Dedifferentiated amniotic fluid mesenchymal stem cell (primary cell): ENCODE results near the gene RPTOR.

Experiments used
- DNase-seq: peaks from one replicate; pipeline ENCODE4 v3.0.0-alpha.2; 2016; ENCODE audit errors: extremely low spot score

Gene RPTOR

DNA sequence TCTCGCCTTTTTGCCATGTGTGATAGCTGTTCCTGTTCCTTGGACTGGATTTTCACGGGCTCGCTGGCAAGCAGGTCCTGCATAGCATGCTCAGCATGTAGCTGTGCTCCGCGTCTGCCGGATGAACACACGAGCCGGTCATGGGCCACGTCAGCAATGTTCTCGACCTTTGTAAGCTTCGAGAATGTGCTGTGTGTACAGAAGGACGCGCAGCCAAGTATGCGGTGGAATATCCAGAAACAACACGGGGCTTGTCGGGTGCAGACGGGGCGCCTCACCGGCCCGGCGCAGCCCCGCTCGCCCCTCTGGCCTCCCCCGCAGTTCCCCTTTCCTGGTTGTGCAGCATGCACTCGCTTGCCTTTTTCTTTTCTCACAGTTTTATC is 42.2 kb downstream of the RPTOR start:
- no peak for DNase-seq

DNA sequence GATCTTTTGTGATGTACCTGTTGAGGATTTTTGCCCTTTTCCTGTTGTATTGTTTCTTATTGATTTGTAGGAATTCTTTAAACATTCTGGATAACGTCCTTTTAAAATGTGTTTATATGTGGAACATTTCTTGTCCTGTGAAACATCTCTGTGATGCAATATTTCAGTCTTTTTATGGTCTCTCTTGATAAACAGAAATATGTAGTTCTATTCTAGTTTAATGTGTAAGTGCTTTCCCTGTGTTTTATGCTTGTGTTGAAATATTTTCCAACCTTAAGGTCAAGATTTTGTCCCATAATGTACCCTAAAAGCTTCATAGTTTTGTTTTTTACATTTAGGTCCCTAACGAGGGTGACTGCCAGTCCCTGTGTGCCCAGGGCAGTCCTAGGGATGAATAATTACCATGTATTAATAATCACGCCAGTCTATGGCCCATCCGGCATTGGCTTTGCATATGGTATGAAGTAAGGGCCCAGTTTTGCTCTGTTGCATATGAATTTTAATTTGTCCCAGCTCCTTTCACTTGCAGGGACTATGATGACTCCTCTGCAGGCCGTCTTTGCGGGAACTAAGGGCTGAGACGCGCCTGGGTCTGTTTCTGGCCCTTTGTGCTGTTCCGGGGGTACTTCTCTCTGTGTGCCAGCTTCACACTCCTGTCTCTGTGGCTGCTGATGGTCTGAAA is 44.2 kb downstream of the RPTOR start:
- DNase-seq, result no peak

DNA sequence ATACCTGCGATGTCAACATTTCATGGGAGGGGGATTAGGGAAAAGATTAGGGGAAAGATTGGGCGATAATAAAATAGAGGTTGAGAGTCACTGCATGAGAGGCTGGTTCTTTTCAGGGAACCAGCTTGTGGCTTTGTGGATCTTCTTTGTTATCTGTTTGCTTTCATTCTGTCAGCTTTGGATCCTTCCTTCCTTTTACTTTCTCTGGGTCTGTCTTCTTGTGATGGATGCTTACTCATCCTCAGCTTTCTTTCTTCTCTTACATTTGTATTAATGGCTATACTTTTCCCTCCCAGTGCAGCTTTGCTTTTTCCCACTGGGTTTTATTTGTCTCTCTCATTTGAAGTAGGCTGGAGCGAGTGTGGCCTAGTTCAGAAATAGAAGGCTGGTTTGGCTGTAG is 47.1 kb downstream of the RPTOR start:
- no peak for DNase-seq

DNA sequence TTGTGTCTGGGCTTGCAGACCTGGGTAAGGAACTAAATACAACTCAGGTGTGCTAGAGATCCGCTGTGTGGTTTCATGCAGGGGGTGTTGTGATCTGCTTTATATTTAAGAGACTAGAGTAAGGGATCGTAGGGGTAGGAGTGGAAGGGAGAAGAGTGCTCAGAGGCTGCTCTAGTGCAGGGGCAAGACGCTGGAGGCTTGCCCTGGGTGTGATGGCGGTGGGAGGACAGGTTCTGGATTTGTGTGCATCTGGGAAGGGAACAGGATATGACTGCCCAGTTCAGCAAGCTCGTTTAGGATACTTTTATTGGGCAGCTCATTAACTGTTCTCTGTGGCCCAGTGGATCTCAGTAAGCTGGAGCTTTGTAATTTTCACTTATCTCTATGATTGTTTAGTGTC is 47.6 kb downstream of the RPTOR start:
- no peak for DNase-seq

DNA sequence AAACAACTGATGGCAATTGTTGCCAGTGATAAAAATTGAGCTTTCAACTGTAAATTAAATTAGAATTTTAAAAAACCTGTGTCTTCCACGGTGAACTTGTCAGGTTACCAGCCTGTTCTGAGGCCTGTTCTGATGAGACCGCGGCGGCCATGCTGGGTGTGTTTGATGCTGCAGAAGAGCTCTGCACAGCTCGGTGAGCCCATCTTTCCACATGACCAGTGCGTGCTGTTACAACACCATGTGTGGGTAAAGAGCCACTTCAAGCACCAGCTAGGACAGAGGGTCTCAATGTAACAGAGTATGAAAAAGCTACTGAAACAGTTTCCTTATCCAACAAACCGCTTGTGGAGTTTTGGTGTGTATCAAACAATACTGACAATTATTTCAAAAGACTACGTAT is 48.5 kb downstream of the RPTOR start:
- DNase-seq, result no peak

GRCh38 chr17:80594431-80595269 is 50.0 kb downstream of the RPTOR start:
- no peak for DNase-seq

DNA sequence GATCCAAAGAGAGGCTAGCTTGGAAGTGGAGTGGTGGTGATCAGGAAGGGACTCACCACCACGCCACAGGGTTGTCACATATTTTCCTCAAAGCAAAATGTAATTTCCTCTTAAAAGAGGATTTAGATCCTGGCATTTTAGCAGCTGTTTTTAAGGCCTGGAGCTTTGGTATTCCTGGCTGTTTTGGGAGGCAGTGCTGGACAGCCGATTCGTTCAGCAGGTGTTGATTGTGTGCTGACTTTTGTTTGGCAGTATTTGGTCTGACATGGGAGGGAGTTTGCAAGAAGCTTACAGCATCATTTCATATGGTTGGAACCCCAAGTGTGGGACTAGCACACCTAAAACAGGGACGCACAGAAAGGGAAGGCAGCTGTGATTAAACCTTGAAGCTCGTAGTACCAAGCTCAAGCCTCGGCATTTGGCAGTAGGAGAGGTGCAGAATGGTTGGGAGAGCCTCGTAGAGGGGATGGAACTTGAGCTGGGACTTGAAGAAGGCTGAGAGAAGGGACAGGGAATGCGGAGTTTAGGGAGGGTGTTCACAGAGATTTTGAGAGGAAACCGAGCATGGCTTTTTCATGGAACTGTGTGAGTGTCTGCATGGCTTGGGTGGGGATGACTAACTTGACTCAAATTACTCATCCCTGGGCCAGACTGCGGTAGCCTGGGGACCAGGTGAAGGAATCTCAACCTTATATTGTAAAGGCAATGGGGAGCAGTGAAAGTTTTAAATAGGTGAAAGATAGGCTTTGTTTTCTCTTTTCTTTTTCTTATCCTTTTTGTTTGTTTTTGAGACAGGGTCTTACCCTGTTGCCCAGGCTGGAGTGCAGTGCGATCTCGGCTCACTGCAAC is 52.3 kb downstream of the RPTOR start:
- DNase-seq, result no peak

DNA sequence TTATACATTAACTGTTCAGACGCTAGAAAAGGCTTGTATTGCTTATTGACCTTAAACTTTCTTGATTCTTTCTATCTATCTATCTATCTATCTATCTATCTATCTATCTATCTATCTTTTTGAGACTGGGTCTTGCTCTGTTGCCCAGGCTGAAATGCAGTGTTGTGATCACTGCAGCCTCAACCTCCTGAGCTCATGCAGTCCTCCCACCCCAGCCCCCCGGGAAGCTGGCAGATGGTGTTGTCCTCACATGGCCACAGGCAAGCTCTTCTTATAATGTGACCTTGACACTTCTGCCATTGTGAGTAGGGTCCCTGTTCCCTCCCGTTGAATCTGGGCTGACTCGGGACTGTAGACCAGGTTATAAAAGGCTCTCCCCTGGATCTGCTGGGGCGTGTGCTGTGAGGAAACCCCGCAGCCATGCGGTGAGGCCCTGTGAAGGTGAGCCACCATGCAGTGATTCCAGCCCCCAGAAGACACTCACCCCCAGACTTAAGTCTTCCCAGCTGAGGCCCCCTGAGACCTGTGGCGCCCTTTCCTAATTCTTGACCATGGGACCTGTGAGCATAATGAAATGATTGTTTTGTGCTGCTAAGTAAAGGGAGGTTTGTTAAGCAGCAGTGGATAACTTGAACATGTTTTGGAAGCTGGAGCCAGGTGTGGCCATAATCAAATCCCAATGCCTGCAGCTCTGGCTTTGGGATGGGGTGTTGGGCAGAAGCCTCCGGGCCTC is 54.3 kb downstream of the RPTOR start:
- no peak for DNase-seq

GRCh38 chr17:80599546-80600305 is 55.1 kb downstream of the RPTOR start:
- no peak for DNase-seq

DNA sequence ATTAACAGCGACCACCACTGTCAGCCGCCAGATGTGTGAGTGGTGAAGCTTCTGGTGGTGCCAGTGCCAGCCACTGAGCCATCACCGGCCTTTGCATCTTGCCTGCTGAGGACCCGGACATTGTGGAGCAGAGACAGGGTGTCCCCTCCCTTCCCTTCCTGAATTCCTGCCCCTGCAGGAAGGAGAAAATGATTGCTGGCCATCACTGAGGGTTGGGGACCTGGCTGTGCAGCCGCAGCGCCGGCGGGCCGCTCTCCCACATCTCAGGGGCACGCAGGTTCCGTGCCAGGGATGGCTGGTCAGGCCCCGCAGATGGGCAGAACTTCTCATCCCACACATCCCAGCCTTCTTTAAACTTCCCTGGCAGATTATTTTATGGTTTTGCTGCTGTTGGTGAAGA is 56.5 kb downstream of the RPTOR start:
- DNase-seq, result no peak

- DNase-seq, result no peak
Measured at GRCh38 chr17:80603396-80603795, 58.8 kb downstream of the RPTOR start.

GRCh38 chr17:80604009-80604669 is 59.5 kb downstream of the RPTOR start:
- no peak for DNase-seq

DNA sequence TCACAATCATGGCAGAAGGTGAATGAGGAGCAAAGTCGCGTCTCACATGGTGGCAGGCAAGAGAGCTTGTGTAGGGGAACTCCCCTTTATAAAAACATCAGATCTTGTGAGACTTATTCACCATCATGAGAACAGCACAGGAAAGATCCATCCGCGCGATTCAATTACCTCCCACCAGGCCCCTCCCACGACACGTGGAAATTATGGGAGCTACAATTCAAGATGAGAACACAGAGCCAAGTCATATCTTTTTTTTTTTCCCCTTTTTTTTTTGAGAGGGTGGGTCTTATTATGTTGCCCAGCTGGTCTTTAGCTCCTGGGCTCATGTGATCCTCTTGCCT is 60.0 kb downstream of the RPTOR start:
- DNase-seq, result no peak

GRCh38 chr17:80605326-80606066 is 60.9 kb downstream of the RPTOR start:
- DNase-seq, result no peak

- no peak for DNase-seq
Measured at GRCh38 chr17:80608326-80608725, 63.7 kb downstream of the RPTOR start.

DNA sequence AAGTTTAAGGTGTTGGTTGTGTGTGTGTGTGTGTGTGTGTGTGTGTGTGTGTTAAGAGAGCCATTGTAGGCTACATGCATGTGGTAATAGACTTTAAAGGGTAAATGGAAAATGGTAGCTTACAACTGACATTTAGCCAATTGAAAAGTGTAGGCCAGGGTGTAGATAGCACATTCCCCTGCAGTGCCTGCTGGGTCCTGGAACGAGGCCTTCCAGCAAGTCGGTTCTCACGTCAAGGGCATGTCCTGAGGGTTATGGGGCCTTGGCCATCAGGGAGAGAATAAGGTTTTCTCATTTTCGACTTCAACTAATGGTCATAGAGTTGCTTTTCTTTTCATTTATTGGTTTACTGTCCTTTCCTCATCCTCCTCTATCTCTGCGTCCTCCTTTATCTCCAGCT is 65.1 kb downstream of the RPTOR start:
- DNase-seq, result no peak

DNA sequence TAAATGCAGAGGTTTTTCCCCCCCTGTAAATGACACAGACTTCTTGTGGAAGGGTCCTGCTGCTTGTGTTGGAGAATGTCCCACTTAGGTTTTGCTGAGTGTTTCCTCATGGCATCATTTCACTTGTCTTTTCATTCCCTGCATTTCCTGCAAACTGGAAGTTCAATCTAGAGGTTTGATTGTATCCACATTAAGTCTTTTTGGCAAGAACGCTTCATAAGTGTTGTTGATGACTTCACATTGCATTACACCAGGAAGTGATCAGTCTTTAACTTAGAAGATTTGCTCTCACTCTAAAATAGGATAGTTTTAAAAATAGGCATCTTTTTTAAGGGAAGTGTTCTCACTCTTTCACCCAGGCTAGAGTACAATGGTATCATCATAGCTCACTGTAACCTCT is 67.2 kb downstream of the RPTOR start:
- DNase-seq, result no peak

DNA sequence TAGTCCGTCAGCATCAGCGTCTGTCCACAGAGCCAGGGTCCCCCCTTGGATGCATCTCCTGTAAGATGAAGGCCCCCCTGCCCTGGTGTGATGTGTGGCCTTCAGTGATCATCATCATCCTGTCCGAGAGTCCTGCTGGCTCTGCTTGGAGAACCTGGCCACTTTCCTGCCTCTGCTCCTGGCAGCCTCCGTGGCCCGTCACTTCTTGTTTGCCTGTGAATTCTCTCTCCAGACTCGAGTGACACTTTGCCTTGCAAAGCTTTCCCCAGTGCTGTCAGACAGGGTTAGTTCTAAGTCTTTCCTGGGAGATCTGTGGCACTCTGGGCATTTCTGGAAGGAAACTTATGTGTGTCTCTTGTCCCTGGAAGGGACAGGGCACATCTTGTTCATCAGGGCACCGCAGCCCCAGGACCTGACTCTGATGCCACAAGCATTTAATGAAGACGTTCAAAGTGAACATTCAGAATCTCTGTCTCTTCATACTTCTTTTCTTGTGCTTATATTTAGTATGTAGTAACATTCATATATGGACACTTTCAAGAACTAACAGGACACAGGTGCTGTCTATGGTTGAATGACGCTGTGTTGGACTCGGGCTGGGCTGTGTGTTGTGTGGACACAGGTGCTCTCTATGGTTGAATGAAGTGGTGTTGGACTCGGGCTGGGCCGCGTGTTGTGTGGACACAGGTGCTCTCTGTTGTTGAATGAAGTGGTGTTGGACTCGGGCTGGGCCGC is 68.5 kb downstream of the RPTOR start:
- no peak for DNase-seq

DNA sequence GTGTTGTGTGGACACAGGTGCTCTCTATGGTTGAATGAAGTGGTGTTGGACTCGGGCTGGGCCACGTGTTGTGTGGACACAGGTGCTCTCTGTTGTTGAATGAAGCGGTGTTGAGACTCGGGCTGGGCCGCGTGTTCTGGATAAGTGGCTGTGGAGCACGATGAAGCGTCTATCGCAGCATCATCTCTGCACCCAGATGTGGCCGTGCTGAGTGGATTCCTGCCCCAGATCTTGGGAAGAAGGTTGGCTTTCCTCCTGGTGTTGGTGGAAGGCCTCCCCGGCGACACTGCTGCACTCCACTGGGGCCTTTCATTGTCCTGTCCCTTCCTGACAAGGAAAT is 69.1 kb downstream of the RPTOR start:
- DNase-seq, result no peak
